GM23338 (cell line): ENCODE data around the gene RAB17. TPM values are rescaled to one million over a fixed set of nuclear protein-coding genes. Genes with fewer than 3 reads are reported as not detected.

Source experiments
- CTCF ChIP-seq, 2 experiments: fragments of 200-600 bp in 1 of 2; sonication (generic) in 1 of 2; conservative IDR thresholded peaks; 2 replicates each; pipeline versions ENCODE4 v1.5.1 to v1.6.1; 2016 to 2017; ENCODE audit warnings: antibody characterized with exemption in 2 of 2, low read depth in 2 of 2, mild to moderate bottlenecking in 2 of 2, moderate library complexity in 1 of 2
- ETS1 ChIP-seq: IDR thresholded peaks from 2 replicates; pipeline ENCODE4 v1.6.1; 2016; ENCODE audit warnings: antibody characterized with exemption
- POLR2AphosphoS5 ChIP-seq: IDR thresholded peaks from 2 replicates; pipeline ENCODE4 v1.6.1; 2016; ENCODE audit warnings: antibody characterized with exemption, low read depth
- ZNF462 ChIP-seq: fragments of 250-450 bp; sonication (Bioruptor Pico); IDR thresholded peaks from 2 replicates; pipeline ENCODE4 v1.5.0; 2020; ENCODE audit warnings: mild to moderate bottlenecking, moderate library complexity
- polyA plus RNA-seq: library from polyadenylated mRNA; unstranded; fragments of >200 nt; fragmentation: Nextera tagmentation; extraction: Ambion mirVana; gene quantifications from 2 replicates; pipeline ENCODE4 v1.2.1, GENCODE V29; 2016
- total RNA-seq: library from RNA; depleted of rRNA; stranded (reverse); fragments of >200 nt; shearing (Covaris generic); gene quantifications from 2 replicates; pipeline ENCODE4 v1.2.3, GENCODE V29; 2014

RAB17 gene
- total and polyA plus RNA-seq, 2 experiments from 2014 or later, result 22.4 to 26.9 TPM

GRCh38 chr2:237581326-237581725 is 9.2 kb downstream of the RAB17 start (continued):
- no peak for TF ChIP-seq ETS1
- TF ChIP-seq ZNF462 (CRISPR knock-in tag), result no peak
- TF ChIP-seq POLR2AphosphoS5, result no peak
- TF ChIP-seq CTCF (conservative IDR thresholded peaks at IDR 0.05; ENCODE audit: low read depth in 2 of 2), result no peak
